ENCODE results near the gene RAB10.

RAB10 gene

GRCh38 chr2:26144953-26145680, 111.2 kb downstream of the RAB10 start:
- peak; percentile 76 for TF ChIP-seq CTCF (IDR thresholded peaks at IDR 0.05; ENCODE audit: low read depth, low read length)
- DNase-seq (ENCODE audit: extremely low read depth, low read depth), result peak; percentile 22

GRCh38 chr2:26148501-26148900, 114.6 kb downstream of the RAB10 start:
- TF ChIP-seq CTCF (IDR thresholded peaks at IDR 0.05; ENCODE audit: low read depth, low read length), result no peak

GRCh38 chr2:26150243-26150642, 116.4 kb downstream of the RAB10 start:
- no peak for DNase-seq (ENCODE audit: extremely low read depth, low read depth)
- TF ChIP-seq CTCF (IDR thresholded peaks at IDR 0.05; ENCODE audit: low read depth, low read length), result no peak

More at GRCh38 chr2:26148501-26148900, 114.6 kb downstream of the RAB10 start:
- no peak for DNase-seq (ENCODE audit: extremely low read depth, low read depth)

- TF ChIP-seq CTCF (IDR thresholded peaks at IDR 0.05; ENCODE audit: low read depth, low read length), result no peak
- DNase-seq (ENCODE audit: extremely low read depth, low read depth), result no peak
These were observed 123.7 kb downstream of the RAB10 start for GRCh38 chr2:26157580-26157979.

GRCh38 chr2:26161926-26162325, 128.0 kb downstream of the RAB10 start:
- no peak for TF ChIP-seq CTCF (IDR thresholded peaks at IDR 0.05; ENCODE audit: low read depth, low read length)
- DNase-seq (ENCODE audit: extremely low read depth, low read depth), result no peak

GRCh38 chr2:26162963-26163362, 129.1 kb downstream of the RAB10 start:
- no peak for DNase-seq (ENCODE audit: extremely low read depth, low read depth)

More at GRCh38 chr2:26162963-26163362, 129.1 kb downstream of the RAB10 start:
- no peak for TF ChIP-seq CTCF (IDR thresholded peaks at IDR 0.05; ENCODE audit: low read depth, low read length)
